HEK293 (cell line): ENCODE results near the gene ZNF239.

ENCODE experiments used
- CTCF ChIA-PET: fragments of 350-600 bp; formaldehyde crosslinking; extraction: SDS; loops from one replicate; lab custom pipeline; 2021; ENCODE audit warnings: antibody characterized with exemption; lab: Yijun Ruan, JAX
- POLR2A ChIA-PET: fragments of 300-600 bp; formaldehyde crosslinking; extraction: SDS; loops from one replicate; lab custom pipeline; 2020; ENCODE audit warnings: antibody characterized with exemption, inconsistent platforms; lab: Yijun Ruan, JAX
- H3K27ac ChIP-seq: fragments of 200-500 bp; sonication (Bioruptor generic); 2 replicates; pipeline ENCODE4 v1.5.1; 2014; ENCODE audit warnings: low read depth, low read length, control low read depth, inconsistent platforms; ENCODE audit errors: extremely low read depth
- H3K36me3 ChIP-seq, 2 experiments: fragments of 200-500 bp in 1 of 2; sonication (Bioruptor generic) in 1 of 2; 1 replicate in 1 of 2; 2 replicates in 1 of 2; pipeline ENCODE4 v1.5.1; 2014 to 2017; ENCODE audit warnings: inconsistent platforms in 2 of 2, low read length in 2 of 2; ENCODE audit not compliant: control insufficient read depth in 2 of 2, insufficient read depth in 1 of 2
- H3K4me1 ChIP-seq: fragments of 200-500 bp; sonication (Bioruptor generic); 2 replicates; pipeline ENCODE4 v1.5.1; 2014; ENCODE audit warnings: mild to moderate bottlenecking, low read length, inconsistent platforms; ENCODE audit not compliant: control insufficient read depth, insufficient read depth
- H3K4me3 ChIP-seq: 2 replicates; pipeline ENCODE4 v1.5.1; 2011; ENCODE audit warnings: low read depth, mild to moderate bottlenecking, control low read depth, low read length, moderate library complexity
- H3K9me3 ChIP-seq: fragments of 200-500 bp; sonication (Bioruptor generic); 2 replicates; pipeline ENCODE4 v1.5.1; 2014; ENCODE audit warnings: low read depth, low read length, inconsistent platforms; ENCODE audit not compliant: control insufficient read depth, insufficient read depth
- BCL11B ChIP-seq: fragments of 450-650 bp; formaldehyde crosslinking; IDR thresholded peaks from 2 replicates; pipeline ENCODE4 v1.5.1; 2016; ENCODE audit warnings: low read depth, missing biosample characterization, missing genetic modification characterization
- FEZF1 ChIP-seq: fragments of 450-650 bp; formaldehyde crosslinking; IDR thresholded peaks from 2 replicates; pipeline ENCODE4 v1.5.1; 2016; ENCODE audit warnings: missing biosample characterization, missing genetic modification characterization
- GLIS1 ChIP-seq: fragments of 450-650 bp; formaldehyde crosslinking; IDR thresholded peaks from 2 replicates; pipeline ENCODE4 v1.5.1; 2016; ENCODE audit warnings: missing biosample characterization, missing genetic modification characterization
- MYNN ChIP-seq: fragments of 450-650 bp; formaldehyde crosslinking; IDR thresholded peaks from 2 replicates; pipeline ENCODE4 v1.5.1; 2016; ENCODE audit warnings: missing biosample characterization, missing genetic modification characterization, borderline replicate concordance
- PRDM1 ChIP-seq: fragments of 450-650 bp; formaldehyde crosslinking; IDR thresholded peaks from 2 replicates; pipeline ENCODE4; 2016; ENCODE audit warnings: missing biosample characterization, missing genetic modification characterization
- ZBTB48 ChIP-seq: fragments of 450-650 bp; formaldehyde crosslinking; IDR thresholded peaks from 2 replicates; pipeline ENCODE4 v1.5.1; 2016; ENCODE audit warnings: missing biosample characterization, missing genetic modification characterization
- ZBTB7A ChIP-seq: fragments of 450-650 bp; formaldehyde crosslinking; IDR thresholded peaks from 2 replicates; pipeline ENCODE4 v1.5.1; 2016; ENCODE audit warnings: low read depth, missing biosample characterization, missing genetic modification characterization
- ZEB2 ChIP-seq: fragments of 450-650 bp; formaldehyde crosslinking; IDR thresholded peaks from 2 replicates; pipeline ENCODE4 v1.5.1; 2016; ENCODE audit warnings: missing biosample characterization, missing genetic modification characterization
- ZNF121 ChIP-seq: fragments of 450-650 bp; formaldehyde crosslinking; IDR thresholded peaks from 2 replicates; pipeline ENCODE4 v1.5.1; 2016; ENCODE audit warnings: missing biosample characterization, missing genetic modification characterization
- ZNF16 ChIP-seq: fragments of 450-650 bp; formaldehyde crosslinking; IDR thresholded peaks from 2 replicates; pipeline ENCODE4 v1.5.1; 2016; ENCODE audit warnings: low read depth, missing biosample characterization, missing genetic modification characterization
- ZNF19 ChIP-seq: fragments of 450-650 bp; formaldehyde crosslinking; IDR thresholded peaks from 2 replicates; pipeline ENCODE4; 2016; ENCODE audit warnings: missing biosample characterization, missing genetic modification characterization, low read depth
- ZNF394 ChIP-seq: fragments of 450-650 bp; formaldehyde crosslinking; IDR thresholded peaks from 2 replicates; pipeline ENCODE4 v1.5.1; 2016; ENCODE audit warnings: missing biosample characterization, missing genetic modification characterization, mild to moderate bottlenecking, moderate library complexity, borderline replicate concordance
- ZNF677 ChIP-seq: fragments of 450-650 bp; IDR thresholded peaks from 2 replicates; pipeline ENCODE4 v1.5.0; 2018; ENCODE audit warnings: missing biosample characterization, mild to moderate bottlenecking, missing genetic modification characterization, moderate library complexity
- ZNF768 ChIP-seq: fragments of 450-650 bp; formaldehyde crosslinking; IDR thresholded peaks from 2 replicates; pipeline ENCODE4 v1.5.1; 2018; ENCODE audit warnings: missing biosample characterization, mild to moderate bottlenecking, missing genetic modification characterization
- ZNF791 ChIP-seq: fragments of 450-650 bp; formaldehyde crosslinking; IDR thresholded peaks from 2 replicates; pipeline ENCODE4 v1.5.1; 2016; ENCODE audit warnings: missing biosample characterization, missing genetic modification characterization
- TF ChIP-seq, protein P1 (sequence below): fragments of 450-650 bp; formaldehyde crosslinking; IDR thresholded peaks from 2 replicates; pipeline ENCODE4 v1.5.1; 2016; ENCODE audit warnings: missing biosample characterization, missing genetic modification characterization
- TF ChIP-seq, protein P2 (sequence below): fragments of 450-650 bp; formaldehyde crosslinking; IDR thresholded peaks from 2 replicates; pipeline ENCODE4 v1.5.1; 2016; ENCODE audit warnings: missing biosample characterization, missing genetic modification characterization, low read depth

The ZNF239 gene

DNA sequence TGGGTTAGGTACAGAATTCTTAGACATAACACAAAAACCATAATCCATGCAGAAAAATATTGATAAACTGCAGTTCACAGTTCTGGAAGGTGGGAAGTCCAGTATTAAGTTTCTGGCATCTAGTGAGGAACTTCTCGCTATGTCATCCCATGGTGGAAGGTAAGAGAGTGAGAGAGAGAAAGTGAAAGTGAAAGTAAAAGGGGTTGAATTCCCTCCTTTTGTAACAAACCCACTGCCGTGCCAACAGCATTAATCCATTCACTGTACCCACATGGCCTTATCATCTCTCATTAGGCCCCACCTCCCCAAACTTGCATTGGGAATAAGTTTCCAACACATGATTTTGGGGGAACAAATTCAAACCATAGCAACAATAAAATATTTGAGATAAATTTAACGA lies 48.9 kb upstream of the ZNF239 start:
- peak; percentile 67; the same call in 1 of the 2 replicates for TF ChIP-seq PRDM1 (tag by site-specific recombination)
- no peak for TF ChIP-seq BCL11B (tag by site-specific recombination)
- ChIA-PET CTCF (no interaction called here), POLR2A (no interaction called here)
- Histone ChIP-seq H3K4me3 (no peak overlapping the region), H3K9me3 (no peaks in the 10 kb centered on the region), H3K4me1 (no peaks in the 10 kb centered on the region), H3K27ac (no peak overlapping the region), H3K36me3 (no peaks in the 10 kb centered on the region)

DNA sequence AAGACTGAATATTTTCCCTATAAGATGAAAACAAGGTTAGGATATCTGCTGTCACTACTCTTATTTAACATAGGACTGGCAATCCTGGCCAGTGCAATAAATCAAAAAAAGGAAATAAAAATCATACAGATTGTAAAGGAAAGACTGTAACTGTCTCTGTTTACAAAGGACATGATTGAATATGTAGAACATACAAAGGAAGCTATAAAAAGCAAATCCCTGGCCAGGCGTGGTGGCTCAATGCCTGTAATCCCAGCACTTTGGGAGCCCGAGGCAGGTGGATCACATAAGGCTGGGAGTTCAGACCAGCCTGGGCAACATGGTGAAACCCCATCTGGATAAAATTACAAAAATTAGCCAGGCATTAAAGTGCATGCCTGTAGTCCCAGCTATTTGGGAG lies 47.6 kb upstream of the ZNF239 start:
- Histone ChIP-seq H3K4me3 (no peak overlapping the region), H3K36me3 (peaks cover 0 to under 1% of the 10 kb centered on the region in 2 experiments; a peak in 1 of 3 replicates), H3K4me1 (no peaks in the 10 kb centered on the region), H3K27ac (no peak overlapping the region), H3K9me3 (no peaks in the 10 kb centered on the region)
- ChIA-PET CTCF (no interaction called here), POLR2A (no interaction called here)
- TF ChIP-seq MYNN (tag by site-specific recombination) (no peak), ZBTB48 (no peak), ZBTB7A (tag by site-specific recombination) (no peak), GLIS1 (tag by site-specific recombination) (no peak), ZNF19 (tag by site-specific recombination) (no peak), FEZF1 (tag by site-specific recombination) (no peak), ZNF791 (tag by site-specific recombination) (no peak), ZNF677 (tag by site-specific recombination) (no peak), ZNF394 (tag by site-specific recombination) (no peak), ZNF16 (tag by site-specific recombination) (no peak), ZNF121 (tag by site-specific recombination) (no peak)

DNA sequence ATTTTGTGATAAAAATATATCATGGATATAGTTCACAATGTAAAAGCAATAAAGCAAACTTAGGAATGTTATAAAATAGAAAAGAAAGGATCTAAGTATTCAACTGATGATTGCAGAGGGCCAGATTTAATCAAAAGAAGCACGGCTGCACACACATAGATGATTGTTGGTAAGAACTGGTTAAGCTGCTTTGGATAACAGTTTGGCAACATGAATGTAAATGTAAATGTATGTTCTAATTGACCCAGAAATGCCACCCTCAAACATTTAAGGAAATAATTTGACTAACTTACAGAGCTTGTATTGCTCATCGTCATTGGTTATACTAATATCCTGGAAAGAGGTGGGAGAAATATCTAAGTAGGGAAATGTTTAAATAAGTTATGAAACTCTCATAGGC lies 45.0 kb upstream of the ZNF239 start:
- CTCF ChIA-PET: no interaction called here
- peaks cover 0 to 19% of the 10 kb centered on the region in 2 experiments; a peak in 2 of 3 replicates for H3K36me3 ChIP-seq
- no peaks in the 10 kb centered on the region for H3K9me3 ChIP-seq

More for the DNA sequence above, 45.0 kb upstream of the ZNF239 start:
- TF ChIP-seq, protein P1, sequence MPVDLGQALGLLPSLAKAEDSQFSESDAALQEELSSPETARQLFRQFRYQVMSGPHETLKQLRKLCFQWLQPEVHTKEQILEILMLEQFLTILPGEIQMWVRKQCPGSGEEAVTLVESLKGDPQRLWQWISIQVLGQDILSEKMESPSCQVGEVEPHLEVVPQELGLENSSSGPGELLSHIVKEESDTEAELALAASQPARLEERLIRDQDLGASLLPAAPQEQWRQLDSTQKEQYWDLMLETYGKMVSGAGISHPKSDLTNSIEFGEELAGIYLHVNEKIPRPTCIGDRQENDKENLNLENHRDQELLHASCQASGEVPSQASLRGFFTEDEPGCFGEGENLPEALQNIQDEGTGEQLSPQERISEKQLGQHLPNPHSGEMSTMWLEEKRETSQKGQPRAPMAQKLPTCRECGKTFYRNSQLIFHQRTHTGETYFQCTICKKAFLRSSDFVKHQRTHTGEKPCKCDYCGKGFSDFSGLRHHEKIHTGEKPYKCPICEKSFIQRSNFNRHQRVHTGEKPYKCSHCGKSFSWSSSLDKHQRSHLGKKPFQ (tag by site-specific recombination): no peak
- no peak for TF ChIP-seq ZEB2 (tag by site-specific recombination)
- no peak for TF ChIP-seq ZNF791 (tag by site-specific recombination)
- TF ChIP-seq, protein P2, sequence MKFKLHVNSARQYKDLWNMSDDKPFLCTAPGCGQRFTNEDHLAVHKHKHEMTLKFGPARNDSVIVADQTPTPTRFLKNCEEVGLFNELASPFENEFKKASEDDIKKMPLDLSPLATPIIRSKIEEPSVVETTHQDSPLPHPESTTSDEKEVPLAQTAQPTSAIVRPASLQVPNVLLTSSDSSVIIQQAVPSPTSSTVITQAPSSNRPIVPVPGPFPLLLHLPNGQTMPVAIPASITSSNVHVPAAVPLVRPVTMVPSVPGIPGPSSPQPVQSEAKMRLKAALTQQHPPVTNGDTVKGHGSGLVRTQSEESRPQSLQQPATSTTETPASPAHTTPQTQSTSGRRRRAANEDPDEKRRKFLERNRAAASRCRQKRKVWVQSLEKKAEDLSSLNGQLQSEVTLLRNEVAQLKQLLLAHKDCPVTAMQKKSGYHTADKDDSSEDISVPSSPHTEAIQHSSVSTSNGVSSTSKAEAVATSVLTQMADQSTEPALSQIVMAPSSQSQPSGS (tag by site-specific recombination): no peak
- TF ChIP-seq ZNF768 (tag by site-specific recombination): no peak
- POLR2A ChIA-PET: no interaction called here
- no peaks in the 10 kb centered on the region for H3K4me1 ChIP-seq
- no peak overlapping the region for H3K27ac ChIP-seq
- H3K4me3 ChIP-seq: no peak overlapping the region
